ENCODE results near the gene RAB33B.
"Not testable (repeated sequence)": the region's sequence is repeated elsewhere in the genome, so short reads cannot be mapped to it uniquely, and the experiment has no call there.

The RAB33B gene

GRCh38 chr4:139465922-139466321 lies 12.0 kb downstream of the RAB33B start:
- DNase-seq, result no peak

DNA sequence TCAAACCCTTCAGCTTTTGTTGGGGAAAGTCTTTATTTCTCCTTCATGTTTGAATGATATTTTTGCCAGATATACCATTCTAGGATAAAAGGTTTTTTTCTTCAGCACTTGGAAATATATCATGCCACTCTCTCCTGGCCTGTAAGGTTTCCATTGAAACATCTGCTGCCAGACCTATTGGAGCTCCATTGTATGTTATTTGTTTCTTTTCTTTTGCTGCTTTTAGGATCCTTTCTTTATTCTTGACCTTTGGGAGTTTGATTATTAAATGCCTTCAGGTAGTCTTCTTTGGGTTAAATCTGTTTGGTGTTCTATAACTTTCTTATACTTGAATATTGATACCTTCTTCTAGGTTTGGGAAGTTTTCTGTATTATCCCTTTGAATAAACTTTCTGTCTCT lies 14.8 kb downstream of the RAB33B start:
- not testable (repeated sequence) for DNase-seq

GRCh38 chr4:139469216-139469615 lies 15.3 kb downstream of the RAB33B start:
- no peak for DNase-seq

- DNase-seq, result no peak
Measured at GRCh38 chr4:139469869-139470268, 15.9 kb downstream of the RAB33B start.

- DNase-seq, result no peak
Measured at GRCh38 chr4:139470295-139470694, 16.4 kb downstream of the RAB33B start.

DNA sequence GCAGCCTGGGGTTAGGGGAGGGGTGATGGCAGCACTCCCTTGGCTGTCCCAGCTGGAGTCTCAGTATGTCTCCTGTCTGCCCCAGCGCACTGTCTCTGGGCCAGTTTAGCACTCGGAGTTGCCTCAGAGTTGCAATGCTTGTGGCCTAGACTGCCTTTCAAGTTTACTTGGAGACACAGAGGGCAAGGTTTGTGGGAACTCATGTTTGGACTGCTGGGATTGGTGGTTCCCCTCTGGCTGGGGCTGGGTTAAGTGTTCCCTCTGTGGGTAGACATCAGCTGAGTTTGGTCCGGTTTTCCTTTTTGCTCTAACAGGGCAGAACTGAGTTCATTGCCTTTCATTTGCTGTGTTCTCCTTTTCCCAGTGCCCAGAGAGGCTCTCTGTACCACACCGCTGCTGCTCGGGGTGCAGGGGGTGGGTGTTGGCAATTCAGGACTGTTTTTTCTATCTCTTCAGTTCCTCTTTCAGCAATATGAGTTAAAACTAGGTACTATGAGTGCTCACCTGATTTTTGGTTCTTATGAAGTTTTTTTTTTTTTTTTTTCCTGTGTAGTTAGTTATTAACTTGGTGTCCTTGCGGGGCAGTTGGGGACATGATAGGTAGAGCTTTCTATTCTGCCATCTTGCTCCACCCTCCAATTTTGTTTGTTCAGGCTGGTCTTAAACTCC lies 17.2 kb downstream of the RAB33B start:
- DNase-seq, result no peak

GRCh38 chr4:139472852-139473251 lies 18.9 kb downstream of the RAB33B start:
- no peak for DNase-seq

GRCh38 chr4:139476363-139476762 lies 22.4 kb downstream of the RAB33B start:
- no peak for DNase-seq

- DNase-seq, result no peak
Measured at GRCh38 chr4:139481465-139481864, 27.5 kb downstream of the RAB33B start.

DNA sequence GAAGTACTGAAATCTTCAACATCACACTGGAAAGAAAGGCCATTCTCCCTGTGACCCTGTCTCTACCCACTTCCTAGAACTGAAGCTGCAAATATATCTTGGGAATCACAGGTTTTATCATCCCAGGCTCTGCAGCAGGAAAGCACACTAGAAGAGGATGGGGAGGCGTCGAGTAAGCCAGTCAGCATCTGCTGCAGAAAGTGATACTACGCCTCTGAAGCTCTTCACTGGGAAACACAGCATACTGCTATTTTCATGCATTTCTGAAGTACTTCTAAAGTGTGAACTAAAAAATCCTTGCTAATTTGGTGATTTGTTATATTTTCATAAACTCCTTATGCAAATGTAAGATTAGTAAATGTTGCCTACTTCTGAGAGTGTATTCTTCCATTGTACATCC lies 29.1 kb downstream of the RAB33B start:
- DNase-seq, result no peak

DNA sequence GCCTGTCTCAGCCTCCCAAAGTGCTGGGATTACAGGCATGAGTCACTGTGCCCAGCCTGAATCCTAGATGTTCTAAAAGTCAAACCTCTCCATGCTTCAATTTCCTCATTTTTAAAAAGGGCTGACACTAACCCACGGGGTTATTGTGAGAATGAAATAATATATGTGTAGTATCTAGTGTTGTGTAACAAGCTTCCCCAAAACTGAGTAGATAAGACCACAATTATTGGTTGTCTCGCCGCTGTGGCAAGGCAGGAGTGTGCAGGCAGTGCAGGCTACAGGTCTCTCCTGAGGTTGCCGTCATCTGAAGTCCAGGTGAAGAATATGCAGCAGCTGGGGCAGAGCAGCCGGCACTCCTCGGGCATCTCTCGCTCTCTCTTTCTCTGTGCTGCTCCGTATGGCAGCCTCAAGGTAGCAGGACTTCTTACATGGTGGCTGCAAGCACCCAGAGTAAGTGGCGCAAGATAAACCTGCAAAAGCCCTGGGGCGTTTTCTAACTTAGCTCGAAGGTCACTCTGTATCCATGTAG lies 30.9 kb downstream of the RAB33B start:
- DNase-seq, result no peak

- no peak for DNase-seq
Measured at GRCh38 chr4:139488442-139488841, 34.5 kb downstream of the RAB33B start.

DNA sequence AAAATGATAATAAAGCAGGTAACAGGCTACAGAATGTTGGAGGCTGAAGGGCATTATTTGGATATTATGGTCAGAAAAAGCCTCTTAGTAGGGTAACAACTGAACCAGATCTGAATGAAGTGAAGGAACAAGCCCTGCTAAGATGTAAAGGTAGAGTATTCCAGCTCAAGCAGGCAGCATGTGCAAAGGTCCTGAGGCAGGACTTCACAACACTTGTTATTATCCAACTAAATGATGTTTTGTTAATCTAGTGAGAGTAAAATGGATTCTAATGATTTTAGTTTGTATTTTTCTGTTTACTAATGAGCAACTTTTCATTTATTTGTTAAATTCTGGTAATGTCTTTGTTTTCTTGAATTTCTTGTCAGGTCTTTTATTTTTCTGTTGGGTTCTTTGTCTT lies 35.7 kb downstream of the RAB33B start:
- DNase-seq, result no peak

DNA sequence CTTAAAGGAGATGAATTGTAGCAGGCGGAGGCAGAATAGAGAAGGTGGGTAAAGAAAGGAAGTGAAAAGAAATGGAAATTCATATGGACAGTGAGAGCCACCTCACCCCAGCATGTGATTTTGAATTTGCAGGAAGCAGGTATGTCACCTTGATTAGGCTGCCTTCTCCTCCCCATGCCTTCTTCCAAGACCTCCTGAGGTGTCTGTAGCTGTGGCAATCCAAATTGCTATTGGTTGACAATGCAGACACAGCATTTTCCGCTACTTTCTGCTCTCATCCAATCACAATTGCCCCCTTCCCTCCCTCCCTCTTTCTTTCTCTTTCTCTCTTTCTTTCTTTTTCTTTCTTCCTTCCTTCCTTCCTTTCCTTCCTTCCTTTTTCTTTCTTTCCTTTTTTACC lies 38.5 kb downstream of the RAB33B start:
- no peak for DNase-seq

GRCh38 chr4:139493176-139493575 lies 39.3 kb downstream of the RAB33B start:
- no peak for DNase-seq

DNA sequence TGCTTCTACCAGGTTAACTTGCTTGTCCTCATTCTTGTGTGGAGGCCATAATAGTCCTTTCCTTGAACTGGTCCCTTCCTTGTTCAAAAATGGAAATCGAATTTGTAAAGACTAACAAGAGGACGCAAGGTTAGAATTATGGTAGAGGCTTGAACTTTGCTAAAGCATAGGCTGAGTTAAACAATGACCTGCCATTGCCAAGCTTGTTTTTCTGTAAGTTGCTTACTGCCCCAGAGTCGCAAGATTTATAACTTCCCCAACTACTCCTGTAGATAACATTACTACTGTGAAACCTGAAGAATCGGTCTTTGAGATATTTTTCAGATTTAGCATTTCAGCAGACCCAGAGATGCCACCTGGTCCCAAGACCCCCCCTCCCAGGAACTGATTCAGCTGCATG lies 45.3 kb downstream of the RAB33B start:
- DNase-seq, result no peak

DNA sequence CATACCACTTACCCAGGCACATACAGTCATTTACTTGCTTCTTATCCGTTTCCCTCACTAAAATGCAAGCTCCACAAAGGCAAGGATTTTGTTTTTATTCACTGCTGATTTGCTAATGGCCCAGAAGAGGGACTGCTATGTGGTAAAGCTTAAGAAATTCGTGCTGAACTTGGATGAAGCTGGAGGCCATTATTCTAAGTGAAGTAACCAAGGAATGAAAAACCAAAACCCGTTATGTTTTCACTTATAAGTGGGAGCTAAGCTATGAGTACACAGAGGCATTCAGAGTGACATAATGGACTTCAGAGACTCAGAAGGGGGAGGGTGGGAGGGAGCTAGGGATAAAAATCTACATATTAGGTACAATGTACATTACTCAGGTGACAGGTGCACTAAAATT lies 47.2 kb downstream of the RAB33B start:
- DNase-seq, result no peak

- DNase-seq, result no peak
Measured at GRCh38 chr4:139501527-139501926, 47.6 kb downstream of the RAB33B start.

GRCh38 chr4:139501927-139502899 lies 48.3 kb downstream of the RAB33B start:
- DNase-seq, result no peak

GRCh38 chr4:139503622-139504166 lies 49.8 kb downstream of the RAB33B start:
- no peak for DNase-seq

GRCh38 chr4:139506774-139507173 lies 52.9 kb downstream of the RAB33B start:
- no peak for DNase-seq

GRCh38 chr4:139508581-139509237 lies 54.8 kb downstream of the RAB33B start:
- DNase-seq, result no peak
